GM23338 (cell line): ENCODE measurements around the gene ZBTB7A.

ENCODE experiments used
- CREB1 ChIP-seq: fragments of 250-450 bp; sonication (Bioruptor Pico); IDR thresholded peaks from 2 replicates; pipeline ENCODE4 v1.5.0; 2020; ENCODE audit warnings: low read depth, mild to moderate bottlenecking, moderate library complexity
- CTCF ChIP-seq, 2 experiments: fragments of 200-600 bp in 1 of 2; sonication (generic) in 1 of 2; conservative IDR thresholded peaks; 2 replicates each; pipeline versions ENCODE4 v1.5.1 to v1.6.1; 2016 to 2017; ENCODE audit warnings: antibody characterized with exemption in 2 of 2, low read depth in 2 of 2, mild to moderate bottlenecking in 2 of 2, moderate library complexity in 1 of 2
- EZH2 ChIP-seq: fragments of 200-600 bp; sonication (generic); IDR thresholded peaks from one replicate; pipeline ENCODE4 v1.8.0; 2017; ENCODE audit warnings: antibody characterized with exemption, mild to moderate bottlenecking, low read depth; ENCODE audit not compliant: unreplicated experiment
- EZH2phosphoT487 ChIP-seq: fragments of 200-600 bp; sonication (generic); IDR thresholded peaks from one replicate; pipeline ENCODE4 v1.8.1; 2018; ENCODE audit warnings: antibody characterized with exemption; ENCODE audit not compliant: unreplicated experiment
- POLR2AphosphoS5 ChIP-seq: IDR thresholded peaks from 2 replicates; pipeline ENCODE4 v1.6.1; 2016; ENCODE audit warnings: antibody characterized with exemption, low read depth

- no peak for TF ChIP-seq CTCF (conservative IDR thresholded peaks at IDR 0.05; ENCODE audit: low read depth in 2 of 2)
- TF ChIP-seq POLR2AphosphoS5: no peak
- TF ChIP-seq EZH2: no peak
- TF ChIP-seq EZH2phosphoT487: no peak
- no peak for TF ChIP-seq CREB1 (CRISPR knock-in tag)
Measured at GRCh38 chr19:4010808-4011110, 55.9 kb downstream of the ZBTB7A start.
